T-helper 1 cell treated with Interleukin-12 subunit alpha and Interleukin-12 subunit beta and Interleukin-4 antibody, amounts not matched to agents 30 ng/mL and 1 ng/mL, for 36 hours (primary cell): Measurements from ENCODE around the gene PRRT3. TPM values are rescaled to one million over a fixed set of nuclear protein-coding genes. Genes with fewer than 3 reads are reported as not detected.
"Not testable (repeated sequence)": the region's sequence is repeated elsewhere in the genome, so short reads cannot be mapped to it uniquely, and the experiment has no call there.

ENCODE experiments used
- intact Hi-C: fragments of 100-400 bp; cut with micrococcal nuclease; formaldehyde crosslinking; loops from one replicate; pipeline ENCODE4 v1.15.1; 2024
- total RNA-seq: library from RNA; stranded (reverse); gene quantifications from 2 replicates; pipeline ENCODE4 v1.2.3, GENCODE V29; 2022

PRRT3 gene
- total RNA-seq, 1 donor from 2014 or later: 10.6 TPM

GRCh38 chr3:9947025-9947995 lies 4.9 kb downstream of the PRRT3 start:
- intact Hi-C loops: no loop called here

GRCh38 chr3:9946112-9947024 lies 5.8 kb downstream of the PRRT3 start:
- intact Hi-C loops: loop anchor here (1.0 kb wide), 8 partner anchors 13 to 302 kb away; partner anchors contain the start of genes BRPF1, CRELD1, EMC3 and JAGN1

GRCh38 chr3:9945358-9945757 lies 6.8 kb downstream of the PRRT3 start:
- intact Hi-C loops: no loop called here

- intact Hi-C loops: no loop called here
These were observed 7.9 kb downstream of the PRRT3 start for GRCh38 chr3:9944271-9944670.

- intact Hi-C loops: no loop called here
These were observed 9.1 kb downstream of the PRRT3 start for GRCh38 chr3:9942934-9943690.

GRCh38 chr3:9942164-9942563 lies 10.0 kb downstream of the PRRT3 start:
- intact Hi-C loops: no loop called here

- intact Hi-C loops: no loop called here
These were observed 11.5 kb downstream of the PRRT3 start for GRCh38 chr3:9940746-9941145.

GRCh38 chr3:9939906-9940305 lies 12.3 kb downstream of the PRRT3 start:
- intact Hi-C loops: not testable (repeated sequence)

- intact Hi-C loops: no loop called here
These were observed 13.2 kb downstream of the PRRT3 start for GRCh38 chr3:9938966-9939365.

GRCh38 chr3:9937486-9938238 lies 14.5 kb downstream of the PRRT3 start:
- intact Hi-C loops: no loop called here

GRCh38 chr3:9935966-9936510 lies 16.2 kb downstream of the PRRT3 start:
- intact Hi-C loops: no loop called here

- intact Hi-C loops: loop anchor here (1.0 to 5.0 kb wide), 3 partner anchors 17 to 433 kb away; partner anchors contain the start of gene PRRT3
These were observed 17.2 kb downstream of the PRRT3 start for GRCh38 chr3:9934993-9935392.

GRCh38 chr3:9934235-9934621 lies 18.0 kb downstream of the PRRT3 start:
- intact Hi-C loops: loop anchor here (1.0 to 5.0 kb wide), 3 partner anchors 18 to 432 kb away; partner anchors contain the start of gene PRRT3

- intact Hi-C loops: loop anchor here (1.0 to 5.0 kb wide), 20 partner anchors 13 to 970 kb away; partner anchors contain the start of genes BRK1, BRPF1, EMC3 and FANCD2
These were observed 18.5 kb downstream of the PRRT3 start, which contains the start of gene CRELD1 for GRCh38 chr3:9933561-9934234. CRELD1 (plus strand) TSS chr3:9933834; CDS start chr3:9934439, 605 bp downstream.

- intact Hi-C loops: loop anchor here (1.0 to 5.0 kb wide), 20 partner anchors 13 to 970 kb away; partner anchors contain the start of genes BRK1, BRPF1, EMC3 and FANCD2
These were observed 19.2 kb downstream of the PRRT3 start for GRCh38 chr3:9932843-9933560.

- intact Hi-C loops: loop anchor here (1.0 to 5.0 kb wide), 3 partner anchors 17 to 430 kb away; no protein-coding TSS in a partner anchor
These were observed 19.7 kb downstream of the PRRT3 start for GRCh38 chr3:9932535-9932842.

GRCh38 chr3:9930804-9931418 lies 21.3 kb downstream of the PRRT3 start:
- intact Hi-C loops: loop anchor here (5.0 kb wide), 2 partner anchors 331 to 429 kb away; no protein-coding TSS in a partner anchor

GRCh38 chr3:9928158-9928557 lies 24.1 kb downstream of the PRRT3 start:
- intact Hi-C loops: no loop called here
